Suppressor macrophage treated with lipopolysaccharide for 1 hour (primary cell): ENCODE measurements around the gene SQOR.

ENCODE experiments used
- DNase-seq, 3 donors: peaks; one replicate each; pipeline ENCODE4 v3.0.0-alpha.2; 2020 to 2022

The SQOR gene

DNA sequence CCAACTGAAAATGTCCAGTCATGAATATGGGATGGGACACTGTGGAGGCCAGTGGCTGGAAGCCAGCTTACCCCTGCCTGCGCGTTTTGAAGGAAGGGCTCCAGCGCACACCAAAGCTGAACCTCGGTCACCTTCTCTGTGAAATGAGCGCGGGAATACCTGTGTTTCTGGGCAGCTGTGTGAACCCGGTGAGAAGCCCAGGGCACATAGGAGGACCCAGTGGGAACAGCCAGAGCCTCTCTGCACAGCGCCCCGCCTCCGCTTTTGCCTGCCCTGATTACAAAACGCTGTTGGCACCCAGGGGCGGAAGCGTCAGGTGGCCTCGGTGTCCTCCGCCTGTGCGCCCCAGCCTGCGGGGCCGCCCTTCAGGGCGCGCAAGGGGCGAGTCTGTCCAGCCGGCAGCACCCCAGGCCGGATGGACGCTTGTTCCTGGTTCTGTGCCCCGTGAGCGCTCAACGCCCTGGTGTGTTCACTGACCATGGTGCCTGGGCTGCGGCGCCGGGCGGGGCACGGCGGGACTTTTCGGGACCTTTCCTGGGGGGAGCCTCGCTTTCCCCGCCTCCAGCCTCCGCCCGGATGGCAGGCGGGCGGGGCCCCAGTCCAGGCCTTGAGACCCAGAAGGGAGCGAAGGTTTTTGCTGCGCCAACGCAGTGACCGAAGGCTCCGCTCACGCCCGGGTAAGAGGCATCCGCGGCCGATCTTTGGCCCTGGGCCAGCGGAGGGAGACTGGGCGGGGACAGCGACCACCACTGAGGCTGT is at the start of gene SQOR:
Gene SQOR (plus strand): TSS at position 598 of the 759 bp plus-strand sequence. CDS start 23,895 bp downstream, outside the sequence.
- peak; percentile 99 for DNase-seq

DNA sequence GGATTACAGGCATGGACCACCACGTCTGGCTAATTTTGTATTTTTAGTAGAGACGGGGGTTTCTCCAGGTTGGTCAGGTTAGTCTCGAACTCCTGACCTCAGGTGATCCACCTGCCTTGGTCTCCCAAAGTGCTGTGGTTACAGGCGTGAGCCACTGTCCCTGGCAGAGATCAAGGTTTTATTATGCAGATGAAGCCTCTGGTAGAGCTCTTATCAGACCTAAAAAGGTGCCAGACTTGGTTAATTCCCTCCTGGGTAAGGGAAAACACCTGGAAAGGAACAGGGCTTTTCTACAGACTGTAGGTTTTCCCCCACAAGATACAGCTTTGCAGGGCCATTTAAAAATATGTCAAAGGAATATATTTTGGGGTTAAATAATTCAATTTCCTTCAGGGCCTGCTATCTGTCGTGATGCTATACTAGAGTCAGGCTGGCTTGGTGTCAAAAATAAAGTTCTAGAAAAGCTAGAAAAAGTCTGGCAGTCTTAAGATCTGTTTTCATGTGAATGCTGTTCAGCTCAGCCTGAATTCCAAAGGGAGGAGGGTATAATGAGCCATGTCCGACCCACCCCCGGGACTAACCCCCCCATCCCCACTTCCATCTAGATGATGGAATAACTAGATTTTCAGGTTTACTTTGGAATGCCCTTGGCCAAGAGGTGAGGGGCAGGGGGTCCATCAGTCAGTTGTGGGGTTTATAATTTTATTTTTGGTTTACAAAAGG is 49.6 kb upstream of the SQOR start:
- DNase-seq = no peak

DNA sequence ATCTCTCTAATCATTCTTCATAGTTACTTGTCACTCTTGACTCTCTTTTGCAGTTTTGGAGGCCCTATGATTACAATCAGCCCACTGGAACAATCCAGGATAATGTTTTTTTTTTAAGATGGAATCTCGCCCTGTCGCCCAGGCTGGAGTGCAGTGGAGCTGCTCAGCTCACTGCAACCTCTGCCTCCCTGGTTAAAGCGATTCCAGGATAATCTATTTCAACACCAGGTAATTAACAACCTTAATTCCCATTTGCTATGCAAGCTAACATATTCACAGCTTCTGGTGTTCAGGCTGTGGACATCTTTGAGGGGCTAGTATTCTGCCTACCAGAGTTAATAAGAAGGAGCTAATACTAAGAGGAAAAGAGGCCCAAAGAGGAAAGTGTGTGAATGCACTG is 48.7 kb upstream of the SQOR start:
- DNase-seq = peak in 1 of 3 donors; percentile 25

DNA sequence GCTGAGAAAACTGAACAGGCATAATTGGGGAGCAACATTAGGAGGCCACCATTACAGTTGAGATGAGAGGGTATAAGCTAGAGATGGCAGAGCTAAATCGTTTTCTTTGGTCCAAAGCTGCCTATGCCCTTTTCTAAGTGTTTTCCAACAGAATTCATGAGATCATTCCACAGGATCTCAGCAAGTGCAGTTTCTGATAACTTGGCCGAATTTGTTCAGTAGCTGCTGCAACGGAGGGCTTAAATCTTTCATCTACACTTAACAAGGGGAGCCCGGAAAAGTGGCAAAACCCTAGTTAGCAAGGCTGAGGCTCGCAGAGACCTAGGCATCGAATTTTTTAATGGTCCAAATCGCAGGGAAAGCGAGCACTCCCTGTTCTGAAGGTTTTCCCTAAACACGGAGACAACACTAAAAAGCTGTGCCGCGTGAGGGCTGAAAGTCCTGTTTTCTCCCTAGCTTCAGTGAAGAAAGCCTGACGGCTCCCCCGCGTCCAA is 48.2 kb upstream of the SQOR start:
- no peak for DNase-seq

DNA sequence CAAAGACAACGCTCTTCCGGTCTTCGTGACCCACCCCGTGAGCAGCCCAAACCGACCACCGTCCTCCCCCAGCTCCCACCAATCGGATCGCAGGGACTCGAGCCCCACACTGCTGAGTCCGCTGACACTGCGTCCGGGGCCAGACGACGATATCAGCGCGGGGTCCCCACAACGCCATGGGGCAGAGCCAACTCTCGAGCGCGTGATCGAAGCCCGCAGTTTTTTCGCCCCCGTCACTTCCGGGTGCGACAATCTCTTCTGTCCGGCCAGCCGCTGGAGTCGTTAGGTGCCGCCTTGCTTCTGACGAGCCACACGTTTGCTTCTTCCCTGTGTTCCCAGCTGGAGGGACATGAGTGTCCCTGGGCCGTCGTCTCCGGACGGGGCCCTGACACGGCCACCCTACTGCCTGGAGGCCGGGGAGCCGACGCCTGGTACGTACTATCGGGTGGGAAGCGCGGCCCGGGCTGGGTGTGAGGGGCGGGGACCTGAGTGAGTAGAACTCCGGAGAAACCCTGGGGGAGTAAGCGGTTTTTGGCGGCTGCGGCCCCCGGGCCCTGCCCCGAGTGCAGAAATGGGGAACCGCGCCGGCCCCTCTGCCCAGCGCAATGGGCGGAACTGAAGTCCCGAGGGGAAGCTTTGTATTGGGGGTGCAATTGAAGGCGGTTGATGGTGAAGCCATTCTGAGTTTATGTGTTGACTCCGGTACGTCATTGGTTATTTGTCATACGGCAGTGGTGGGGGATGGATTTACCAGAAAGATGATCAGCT is 47.5 kb upstream of the SQOR start, which contains the start of gene BLOC1S6:
Gene BLOC1S6 (plus strand): TSS at position 285 of the 768 bp plus-strand sequence. CDS start 65 bp downstream, at position 350.
- DNase-seq = peak; percentile 96

DNA sequence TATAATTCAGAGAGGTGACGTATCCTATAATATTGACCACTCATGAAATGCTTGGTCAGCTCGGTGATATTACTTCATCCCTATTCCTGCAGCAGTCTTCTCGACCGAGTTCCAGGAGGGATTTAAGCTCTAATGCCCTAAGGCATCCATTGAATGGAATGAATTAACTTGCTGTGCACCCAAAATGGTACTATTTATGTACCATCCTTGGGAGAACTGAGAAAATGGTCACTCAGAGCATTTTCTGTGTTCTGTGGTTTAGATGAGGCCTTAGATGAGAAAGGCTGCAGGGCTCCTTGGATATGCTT is 47.0 kb upstream of the SQOR start:
- DNase-seq = no peak

DNA sequence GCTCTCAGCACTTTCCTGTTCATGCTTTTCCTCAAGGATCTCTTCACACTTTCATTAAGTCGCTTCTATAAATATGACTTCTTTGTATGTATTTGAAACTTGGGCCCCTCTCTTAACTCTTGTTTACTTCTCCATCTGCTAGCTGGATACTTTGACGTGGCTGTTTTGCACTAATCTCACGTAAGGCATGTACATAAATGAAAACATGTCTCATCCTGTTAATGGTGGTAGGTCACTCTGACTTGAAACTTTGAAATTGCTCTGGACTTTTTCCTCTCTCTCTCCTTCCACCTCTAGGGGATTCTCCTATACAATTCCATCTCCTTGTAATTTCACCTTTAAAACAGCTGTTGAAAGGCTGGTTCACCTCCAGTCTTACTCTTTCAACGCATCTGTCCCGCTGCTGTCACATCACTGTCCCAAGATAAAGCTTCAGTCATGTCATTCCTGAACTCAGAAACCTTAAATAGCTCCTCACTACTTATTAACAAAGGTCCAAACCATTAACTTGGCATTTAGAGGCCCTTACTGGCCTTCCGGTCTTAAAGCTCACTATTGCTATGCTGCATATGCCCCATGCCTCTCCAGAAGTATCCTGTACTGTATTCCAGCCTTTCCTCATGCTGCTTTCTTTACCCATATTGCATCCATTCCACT is 46.5 kb upstream of the SQOR start:
- DNase-seq = no peak

DNA sequence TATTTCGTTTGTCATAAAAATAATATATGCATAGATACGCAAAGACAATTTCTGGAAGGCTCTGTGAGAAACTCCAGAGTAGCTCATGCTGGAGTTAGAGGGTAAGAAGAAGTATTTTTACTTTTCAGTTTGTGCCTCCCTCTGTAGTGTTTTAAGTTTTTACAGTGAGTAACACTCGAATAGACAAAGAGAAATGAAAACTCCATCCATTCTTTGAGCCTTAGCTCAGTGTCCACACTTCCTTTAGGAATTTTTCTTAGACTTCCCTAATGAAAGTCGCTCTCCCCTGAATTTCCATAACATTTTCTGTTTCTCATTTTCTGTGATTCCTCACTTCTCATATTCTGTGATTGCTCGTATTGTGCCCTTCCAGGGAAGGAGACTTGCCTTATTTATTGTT is 45.6 kb upstream of the SQOR start:
- DNase-seq = peak in 1 of 3 donors; percentile 72

DNA sequence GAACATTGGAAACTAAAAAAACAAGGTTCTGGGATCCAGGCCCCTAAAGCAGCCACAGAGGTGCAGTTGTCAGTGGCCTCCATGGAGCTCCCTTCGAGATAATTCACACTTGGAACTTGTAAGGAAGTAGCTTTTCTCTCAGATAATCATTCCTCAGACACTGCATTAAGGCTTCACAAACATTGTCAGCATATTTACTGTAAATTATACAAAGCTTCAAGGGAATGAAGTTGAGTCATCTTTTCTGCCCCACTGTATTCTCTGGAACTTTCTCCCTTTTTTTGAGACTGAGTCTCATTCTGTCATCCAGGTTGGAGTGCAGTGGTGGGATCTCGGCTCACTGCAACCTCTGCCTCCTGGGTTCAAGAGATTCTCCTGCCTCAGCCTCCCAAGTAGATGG is 40.5 kb upstream of the SQOR start:
- peak in 1 of 3 donors; percentile 38 for DNase-seq

DNA sequence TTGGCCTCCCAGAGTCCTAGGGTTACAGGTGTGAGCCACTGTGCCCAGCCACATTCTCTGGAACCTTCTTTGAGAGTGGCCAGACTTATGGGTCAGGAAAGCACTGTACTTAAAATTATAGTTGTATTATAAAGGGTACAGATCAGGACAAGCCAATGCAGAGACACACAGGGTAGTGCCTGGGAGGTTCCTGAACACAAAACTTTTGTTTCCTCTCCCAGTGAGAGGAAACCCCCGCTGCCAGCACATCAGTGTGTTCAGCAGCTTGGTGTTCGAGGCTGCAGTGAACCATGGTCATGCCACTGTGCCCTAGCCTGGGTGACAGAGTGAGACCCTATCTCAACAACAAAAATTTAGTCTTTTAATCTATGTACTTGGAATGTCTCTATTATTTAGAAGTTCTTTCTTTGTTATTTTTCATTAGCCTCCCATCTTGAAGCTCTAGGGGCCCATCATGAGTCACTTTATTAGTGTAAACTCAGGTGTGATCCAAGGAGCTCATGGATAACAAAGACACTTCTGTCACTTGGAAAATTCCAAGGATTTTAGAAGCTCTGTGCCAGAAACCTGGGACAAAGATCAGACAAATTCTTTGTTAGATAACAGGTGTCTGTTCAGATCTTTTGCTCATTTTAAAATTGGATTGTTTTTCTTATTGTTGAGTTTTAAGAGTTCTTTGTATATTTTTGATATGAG is 39.8 kb upstream of the SQOR start:
- DNase-seq = no peak

DNA sequence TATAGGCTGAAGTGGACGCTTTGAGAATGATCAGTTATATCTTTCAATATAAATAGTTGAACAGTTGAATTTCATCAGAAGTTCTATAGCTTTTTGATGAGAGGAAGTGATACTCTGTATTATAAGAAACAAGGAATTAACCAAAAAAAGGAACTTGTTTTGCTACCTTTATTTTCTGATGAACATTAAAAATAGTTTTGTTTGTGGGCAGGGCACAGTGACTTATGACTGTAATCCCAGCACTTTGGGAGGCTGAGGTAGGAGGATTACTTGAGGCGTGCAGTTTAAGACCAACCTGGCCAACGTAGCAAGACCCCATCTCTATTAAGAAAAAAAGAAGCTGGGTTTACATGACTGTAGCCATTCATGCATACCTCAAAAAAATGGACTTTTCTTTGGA is 30.9 kb upstream of the SQOR start:
- DNase-seq = peak in 2 of 3 donors; percentile 44 to 56

DNA sequence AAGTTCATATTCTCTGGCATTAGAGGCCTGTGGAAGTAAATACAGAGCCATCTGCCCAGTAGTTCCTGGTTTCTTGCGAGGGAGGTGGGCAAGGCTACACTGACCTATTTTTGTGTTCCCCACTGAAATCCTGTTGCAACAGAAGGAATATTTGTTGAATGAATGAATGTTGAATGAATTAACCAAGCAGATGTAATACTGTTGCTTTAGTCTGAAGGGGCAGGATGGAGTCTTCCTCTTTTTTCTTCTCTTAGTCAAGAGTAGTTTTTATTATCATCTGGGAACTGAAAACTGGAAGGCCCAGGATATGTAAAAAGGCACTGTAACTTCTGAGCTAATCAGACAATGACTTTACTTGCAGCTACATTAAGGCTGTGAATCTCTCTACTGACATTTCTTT is 30.5 kb upstream of the SQOR start:
- DNase-seq = peak; percentile 55 to 80 (median 76)

DNA sequence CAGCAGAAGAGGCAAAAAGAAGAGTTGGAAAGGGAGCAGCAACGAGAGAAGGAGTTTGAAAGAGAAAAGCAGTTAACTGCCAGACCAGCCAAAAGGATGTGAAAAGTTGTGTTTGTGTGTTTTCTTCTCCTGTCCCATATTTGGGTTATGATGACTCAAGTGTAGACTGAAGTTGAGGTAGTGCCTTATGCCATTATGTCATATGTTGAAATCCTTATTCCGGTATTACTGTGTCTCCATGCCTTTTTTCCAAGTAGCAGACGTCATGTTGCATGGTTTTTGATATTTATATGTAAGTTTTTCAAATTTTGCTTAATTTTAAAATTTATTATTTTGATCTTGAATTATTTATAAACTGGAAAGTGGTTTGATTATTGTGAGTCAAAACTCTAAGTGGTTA is 28.4 kb upstream of the SQOR start:
- DNase-seq = peak in 2 of 3 donors; percentile 43 to 63

DNA sequence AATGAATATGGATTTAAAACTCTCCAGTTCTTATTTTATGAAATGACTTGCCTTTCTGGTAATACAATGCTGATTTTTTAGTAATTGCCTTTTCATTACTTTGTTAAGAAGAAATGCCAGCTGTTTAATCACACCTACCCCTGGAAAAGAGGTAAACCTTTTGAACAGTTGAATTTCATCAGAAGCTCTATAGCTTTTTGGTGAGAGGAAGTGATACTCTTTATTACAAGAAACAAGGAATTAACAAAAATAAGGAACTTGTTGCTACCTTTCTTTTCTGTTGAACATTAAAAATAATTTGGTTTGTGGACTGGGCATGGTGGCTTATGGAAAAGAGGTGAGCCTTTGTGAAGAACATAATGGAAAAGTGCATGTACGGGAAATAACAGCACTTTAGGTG is 28.0 kb upstream of the SQOR start:
- DNase-seq = peak in 1 of 3 donors; percentile 28

DNA sequence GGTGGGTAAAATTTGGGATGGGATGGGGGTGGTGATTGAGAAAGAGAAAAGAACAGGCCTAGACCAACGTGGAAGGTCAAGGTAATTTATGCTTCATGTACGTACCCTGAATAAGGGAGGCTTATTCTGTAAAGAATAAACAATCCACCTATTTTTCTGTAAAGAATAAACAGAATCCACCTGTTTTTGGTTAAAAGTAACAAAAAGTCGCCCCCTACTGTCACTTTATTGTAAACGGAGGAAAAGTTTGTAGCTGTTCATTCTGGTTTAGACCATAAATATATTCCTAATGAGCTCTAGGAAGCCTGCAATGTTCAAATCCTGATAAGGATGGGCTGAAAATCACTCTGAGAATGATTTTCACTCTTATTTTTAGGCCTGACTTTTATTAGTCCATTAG is 23.5 kb upstream of the SQOR start:
- DNase-seq = peak; percentile 57 to 61 (median 60)

DNA sequence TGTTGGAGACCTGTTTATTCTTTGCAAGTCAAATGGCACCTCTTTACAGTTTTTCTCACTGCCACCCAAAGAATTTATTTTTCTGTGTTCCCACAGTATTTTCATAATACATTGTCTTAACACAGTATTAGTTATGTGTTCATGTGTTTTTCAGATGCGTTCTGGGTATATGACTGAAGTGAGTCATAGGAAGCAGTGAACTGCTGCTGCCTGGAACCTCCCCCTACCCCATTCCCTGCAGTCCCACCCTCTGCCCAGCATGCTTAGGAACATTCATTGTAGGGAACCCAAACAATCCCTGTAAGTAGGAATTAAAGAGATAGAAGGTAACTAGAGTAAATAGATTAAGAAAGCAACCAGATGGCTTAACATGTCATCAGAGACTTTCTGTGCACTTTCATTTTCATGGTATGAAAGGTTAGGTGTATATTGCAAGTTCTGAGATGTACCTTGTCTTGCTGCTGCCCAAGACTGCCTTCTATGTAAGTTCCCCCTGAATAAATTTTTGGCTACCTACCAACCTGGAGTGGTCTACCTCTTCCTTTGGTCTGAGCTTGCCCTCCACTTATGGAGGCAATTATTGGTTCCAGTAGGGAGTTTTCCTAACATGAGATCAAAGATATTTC is 21.9 kb upstream of the SQOR start:
- DNase-seq = no peak

DNA sequence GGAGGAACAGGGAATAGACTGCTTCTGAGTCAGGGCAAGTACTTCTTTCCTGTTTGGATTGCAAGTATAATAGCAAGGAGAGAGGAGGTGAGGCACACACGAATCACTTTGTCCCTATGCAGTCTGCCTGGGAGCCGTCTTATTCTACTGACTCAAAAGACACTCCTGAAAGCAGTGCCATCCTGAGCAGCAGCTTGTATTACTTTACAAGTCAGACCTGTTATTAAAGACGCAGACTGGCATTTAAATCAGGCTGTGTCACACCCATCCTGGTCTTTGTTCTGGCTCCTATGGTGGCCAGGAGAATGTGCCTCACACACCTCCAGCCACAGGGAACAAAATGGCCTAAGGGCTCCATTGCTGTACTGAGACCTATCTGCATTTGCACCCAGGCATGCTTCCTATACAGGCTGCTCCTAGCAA is 17.9 kb upstream of the SQOR start:
- no peak for DNase-seq

DNA sequence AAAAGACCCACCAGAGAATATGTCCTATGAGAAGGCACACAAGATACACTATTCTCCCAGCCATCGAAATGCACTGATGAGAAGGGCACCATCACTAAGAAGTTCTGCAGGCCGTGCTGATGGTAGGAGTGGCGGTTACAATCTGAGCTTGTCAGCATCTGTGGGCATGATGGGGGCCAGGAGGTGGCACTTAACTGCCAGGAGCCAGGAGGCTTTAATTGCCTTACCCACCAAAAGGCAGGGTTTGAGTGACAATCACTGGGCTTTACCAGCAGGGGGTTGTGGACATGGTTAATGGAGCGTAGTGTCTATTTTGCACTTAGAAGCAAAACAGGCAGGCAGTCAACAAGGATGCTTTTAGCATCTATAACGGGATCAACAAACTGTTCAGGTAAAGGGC is 16.0 kb upstream of the SQOR start:
- peak in 2 of 3 donors; percentile 14 to 29 for DNase-seq

DNA sequence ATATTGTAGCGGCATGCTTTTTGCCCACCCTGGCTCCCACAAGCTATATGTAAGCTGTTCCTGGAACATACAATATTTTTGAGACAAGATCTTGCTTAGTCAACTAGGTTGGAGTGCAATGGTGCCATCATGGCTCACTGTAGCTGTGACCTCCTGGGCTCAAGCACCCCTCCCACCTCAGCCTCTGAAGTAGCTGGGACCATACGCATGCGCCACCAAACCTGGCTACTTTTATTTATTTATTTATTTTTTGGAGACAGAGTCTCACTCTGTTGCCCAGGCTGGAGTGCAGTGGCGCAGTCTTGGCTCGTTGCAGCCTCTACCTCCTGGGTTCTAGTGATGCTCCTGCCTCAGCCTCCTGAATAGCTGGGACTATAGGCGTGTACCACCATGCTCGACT is 6.7 kb upstream of the SQOR start:
- DNase-seq = no peak

DNA sequence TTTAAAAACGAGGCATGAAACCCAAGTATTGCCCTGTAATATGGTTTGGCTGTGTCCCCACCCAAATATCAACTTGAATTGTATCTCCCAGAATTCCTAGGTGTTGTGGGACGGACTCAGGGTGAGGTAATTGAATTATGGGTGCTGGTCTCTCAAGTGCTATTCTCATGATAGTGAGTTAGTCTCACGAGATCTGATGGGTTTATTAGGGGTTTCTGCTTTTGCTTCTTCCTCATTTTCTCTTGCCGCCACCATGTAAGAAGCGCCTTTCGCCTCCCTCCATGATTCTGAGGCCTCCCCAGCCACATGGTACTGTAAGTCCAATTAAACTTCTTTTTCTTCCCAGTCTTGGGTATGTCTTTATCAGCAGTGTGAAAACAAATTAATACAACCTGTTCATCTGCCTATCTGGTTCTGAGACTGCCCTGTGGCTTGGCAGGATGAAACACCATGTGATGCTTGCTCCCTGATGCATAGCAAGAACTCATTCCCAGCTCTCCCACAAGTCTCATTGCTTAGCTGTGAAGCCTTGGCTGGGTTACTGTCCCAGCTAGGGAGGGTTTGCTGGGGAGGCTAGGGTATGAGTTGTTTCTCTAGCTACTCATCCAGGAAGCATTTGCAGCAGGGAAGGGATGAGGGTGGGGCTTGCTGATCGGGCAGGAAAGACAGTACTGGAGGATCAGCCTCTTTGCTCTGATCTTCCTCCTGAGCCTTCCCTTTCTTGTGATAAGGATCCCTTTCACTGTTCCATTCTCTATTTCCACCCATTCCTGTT is 3.7 kb upstream of the SQOR start:
- peak; percentile 60 to 76 (median 74) for DNase-seq

DNA sequence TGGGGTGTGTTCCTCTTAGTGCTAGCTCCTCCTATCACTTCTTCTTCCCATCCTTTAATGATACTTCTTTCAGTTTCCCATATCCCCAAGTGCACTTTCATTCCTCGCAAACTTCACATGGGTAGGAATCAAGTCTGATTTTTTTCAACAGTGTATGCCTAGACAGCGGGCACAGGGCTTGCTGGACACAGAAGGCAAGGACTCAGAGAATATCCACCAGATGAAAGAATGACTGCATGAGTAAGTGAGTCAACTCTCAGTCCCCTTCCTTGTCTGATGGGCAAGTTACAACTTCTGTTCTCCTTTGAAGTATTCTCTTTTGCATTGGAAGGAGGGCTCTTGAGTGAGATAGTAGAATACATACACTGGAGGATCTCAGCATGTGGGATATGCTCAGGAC is 3.1 kb upstream of the SQOR start:
- DNase-seq = peak; percentile 63 to 73 (median 68)
